NCI-H82 treated with DMSO at 0.1 percent for 48 hours (cell line): ENCODE data around the gene HES3.

Source experiments
- DNase-seq: peaks from one replicate; lab custom pipeline; 2025; ENCODE audit not compliant: unreplicated experiment; lab: John Stamatoyannopoulos, UW

The HES3 gene

GRCh38 chr1:6243993-6244392, at the start of gene HES3:
TSS of gene HES3 (plus strand) at chr1:6244179. CDS start at chr1:6244366, 187 bp downstream.
- DNase-seq: no peak

GRCh38 chr1:6197746-6198427, 46.1 kb upstream of the HES3 start:
- DNase-seq: peak; percentile 12

- no peak for DNase-seq
Observed at GRCh38 chr1:6198646-6199297, 45.2 kb upstream of the HES3 start.

GRCh38 chr1:6199298-6200187, 44.4 kb upstream of the HES3 start, which contains the start of gene RPL22:
TSS of gene RPL22 (minus strand) at chr1:6199595. CDS start at chr1:6199573, 22 bp downstream.
- peak; percentile 98 for DNase-seq

GRCh38 chr1:6200188-6200809, 43.7 kb upstream of the HES3 start:
- no peak for DNase-seq

GRCh38 chr1:6202256-6202655, 41.7 kb upstream of the HES3 start:
- DNase-seq: no peak

GRCh38 chr1:6205849-6206519, 38.0 kb upstream of the HES3 start, which contains the start of gene RNF207:
TSS of gene RNF207 (plus strand) at chr1:6206119. CDS start at chr1:6206536, 417 bp downstream.
- DNase-seq: peak; percentile 5

GRCh38 chr1:6206520-6206855, 37.5 kb upstream of the HES3 start:
- DNase-seq: no peak

- DNase-seq: no peak
Observed at GRCh38 chr1:6207075-6207885, 36.7 kb upstream of the HES3 start.

- DNase-seq: peak; percentile 32
Observed at GRCh38 chr1:6207921-6208320, 36.1 kb upstream of the HES3 start.

GRCh38 chr1:6208723-6209660, 35.0 kb upstream of the HES3 start:
- peak; percentile 63 for DNase-seq

- DNase-seq: no peak
Observed at GRCh38 chr1:6209661-6210580, 34.1 kb upstream of the HES3 start.

GRCh38 chr1:6210591-6211355, 33.2 kb upstream of the HES3 start:
- no peak for DNase-seq

- no peak for DNase-seq
Observed at GRCh38 chr1:6211731-6212130, 32.2 kb upstream of the HES3 start.

GRCh38 chr1:6212193-6212959, 31.6 kb upstream of the HES3 start:
- DNase-seq: no peak
